Thyroid gland (tissue), 4 donors: ENCODE measurements around the gene CCDC188. TPM values are rescaled to one million over a fixed set of nuclear protein-coding genes. Genes with fewer than 3 reads are reported as not detected.

ENCODE experiments used
- DNase-seq, 2 donors: peaks; one replicate each; pipeline ENCODE4 v3.0.0-alpha.2; 2019
- H3K27ac ChIP-seq, 3 donors: fragments of 200-600 bp; sonication (generic); 1 replicate in 2 of 3; 2 replicates in 1 of 3; pipeline ENCODE4 v1.5.1; 2016 to 2019; ENCODE audit warnings: mild to moderate bottlenecking in 1 of 3, moderate library complexity in 1 of 3
- H3K27me3 ChIP-seq: fragments of 200-600 bp; sonication (generic); one replicate; pipeline ENCODE4 v1.5.1; 2019
- H3K36me3 ChIP-seq, 2 donors: fragments of 200-600 bp; sonication (generic); one replicate each; pipeline ENCODE4 v1.5.1; 2016 to 2019
- H3K4me1 ChIP-seq, 2 donors: fragments of 200-600 bp; sonication (generic); one replicate each; pipeline ENCODE4 v1.5.1; 2017 to 2019
- H3K4me3 ChIP-seq, 3 donors: fragments of 200-600 bp; sonication (generic); replicated peaks in 1 of 3; 1 replicate in 2 of 3; 2 replicates in 1 of 3; pipeline ENCODE4 v1.5.1; 2016; ENCODE audit warnings: mild to moderate bottlenecking in 1 of 3
- H3K9me3 ChIP-seq: fragments of 200-600 bp; sonication (generic); one replicate; pipeline ENCODE4 v1.5.1; 2017
- CTCF ChIP-seq, 6 experiments: fragments of 200-600 bp in 3 of 6; fragments of 450-650 bp in 3 of 6; sonication (generic) in 3 of 6; IDR thresholded peaks; one replicate each; pipeline ENCODE4 v1.5.1; 2016 to 2019; ENCODE audit warnings: antibody characterized with exemption in 6 of 6, mild to moderate bottlenecking in 2 of 6, inconsistent platforms in 1 of 6, moderate library complexity in 1 of 6
- POLR2A ChIP-seq, 2 donors: fragments of 450-650 bp; IDR thresholded peaks; one replicate each; pipeline ENCODE4 v1.6.1; 2017; ENCODE audit warnings: antibody characterized with exemption in 2 of 2, mild to moderate bottlenecking in 2 of 2, moderate library complexity in 1 of 2
- WGBS, 2 donors: methylation state at CpG; one replicate each; pipeline ENCODE4 v1.1.5; 2017; 5-methylcytosine and 5-hydroxymethylcytosine counted together
- intact Hi-C: fragments of 100-400 bp; cut with DNase I; formaldehyde crosslinking; loops from one replicate; pipeline ENCODE4 v1.15.1; 2023
- total RNA-seq, 4 donors: library from RNA; depleted of rRNA; stranded (reverse); fragments of >200 nt; gene quantifications; one replicate each; pipeline ENCODE4 v1.2.3, GENCODE V29; 2016

CCDC188 gene
- total RNA-seq, 4 donors from 2014 or later: 0.39 to 2.1 TPM; not detected in 2

GRCh38 chr22:20178075-20178914 lies 27.4 kb upstream of the CCDC188 start:
- no peak for DNase-seq
- H3K4me1 ChIP-seq: peaks cover 0 to 6% of the 10 kb centered on the region in 2 donors
- no peak for TF ChIP-seq POLR2A (IDR thresholded peaks at IDR 0.05)
- no peak for TF ChIP-seq CTCF (IDR thresholded peaks at IDR 0.05)
- no peaks in the 10 kb centered on the region for H3K27me3 ChIP-seq
- no peaks in the 10 kb centered on the region for H3K36me3 ChIP-seq
- H3K27ac ChIP-seq: no peak overlapping the region
- no peaks in the 10 kb centered on the region for H3K9me3 ChIP-seq
- 87 to 89% methylated on average over 20 to 27 of the region's 29 CpGs for WGBS, 2 donors
- H3K4me3 ChIP-seq: no peak overlapping the region
- intact Hi-C loops: no loop called here

GRCh38 chr22:20177217-20177911 lies 26.5 kb upstream of the CCDC188 start:
- Histone ChIP-seq H3K4me1 (peaks cover 0 to 6% of the 10 kb centered on the region in 2 donors), H3K27me3 (no peaks in the 10 kb centered on the region), H3K36me3 (no peaks in the 10 kb centered on the region), H3K9me3 (no peaks in the 10 kb centered on the region), H3K4me3 (no peak overlapping the region), H3K27ac (no peak overlapping the region)
- 84 to 86% methylated on average over 20 of the region's 21 CpGs for WGBS, 2 donors
- TF ChIP-seq POLR2A (IDR thresholded peaks at IDR 0.05): no peak
- no peak for TF ChIP-seq CTCF (IDR thresholded peaks at IDR 0.05)
- intact Hi-C loops: no loop called here
- DNase-seq: no peak

GRCh38 chr22:20176421-20177085 lies 25.7 kb upstream of the CCDC188 start:
- H3K27me3 ChIP-seq: no peaks in the 10 kb centered on the region
- TF ChIP-seq POLR2A (IDR thresholded peaks at IDR 0.05) (no peak), CTCF (IDR thresholded peaks at IDR 0.05) (no peak)
- peaks cover 0 to 5% of the 10 kb centered on the region in 2 donors for H3K4me1 ChIP-seq
- H3K27ac ChIP-seq: no peak overlapping the region
- H3K9me3 ChIP-seq: no peaks in the 10 kb centered on the region
- no peak for DNase-seq
- H3K4me3 ChIP-seq: no peak overlapping the region
- WGBS, 2 donors: 85 to 88% methylated on average over 14 to 17 of the region's 17 CpGs
- intact Hi-C loops: no loop called here
- H3K36me3 ChIP-seq: no peaks in the 10 kb centered on the region

GRCh38 chr22:20175597-20175900 lies 24.7 kb upstream of the CCDC188 start:
- no peaks in the 10 kb centered on the region for H3K4me1 ChIP-seq
- no peaks in the 10 kb centered on the region for H3K36me3 ChIP-seq
- TF ChIP-seq POLR2A (IDR thresholded peaks at IDR 0.05): no peak
- TF ChIP-seq CTCF (IDR thresholded peaks at IDR 0.05): no peak
- no peak overlapping the region for H3K27ac ChIP-seq
- 61 to 75% methylated on average over 12 of the region's 12 CpGs for WGBS, 2 donors
- no peak for DNase-seq
- no peaks in the 10 kb centered on the region for H3K27me3 ChIP-seq
- H3K4me3 ChIP-seq: no peak overlapping the region
- intact Hi-C loops: no loop called here
- H3K9me3 ChIP-seq: no peaks in the 10 kb centered on the region
